SK-N-SH (cell line): ENCODE measurements around the gene GNAZ. TPM values are rescaled to one million over a fixed set of nuclear protein-coding genes. Genes with fewer than 3 reads are reported as not detected.

Experiments
- CTCF ChIA-PET: fragments of 300-600, 350-600 bp; formaldehyde crosslinking; extraction: SDS; loops from one replicate; lab custom pipeline; 2021; lab: Yijun Ruan, JAX
- POLR2A ChIA-PET: fragments of 350-600 bp; sonication (Branson Sonifier 250); formaldehyde crosslinking; extraction: SDS; loops from one replicate; lab custom pipeline; 2020; ENCODE audit warnings: antibody characterized with exemption, inconsistent platforms; lab: Yijun Ruan, JAX
- DNase-seq: peaks from one replicate; pipeline ENCODE4 v3.0.0; 2012
- H2AFZ ChIP-seq: fragments of 200-600 bp; sonication (generic); 2 replicates; pipeline ENCODE4 v1.8.1; 2016; ENCODE audit warnings: antibody characterized with exemption, mild to moderate bottlenecking, low read depth
- H3F3A ChIP-seq: fragments of 200-600 bp; sonication (generic); replicated peaks from 2 replicates; pipeline ENCODE3; 2016; ENCODE audit warnings: antibody characterized with exemption, mild to moderate bottlenecking; ENCODE audit not compliant: insufficient read depth
- H3K27ac ChIP-seq, 2 experiments: fragments of 200-500 bp in 1 of 2; fragments of 200-600 bp in 1 of 2; sonication (Bioruptor generic) in 1 of 2; sonication (generic), shearing (Covaris generic) in 1 of 2; 2 replicates each; pipeline versions ENCODE4 v1.5.1 to v1.6.1; 2014 to 2016; ENCODE audit warnings: low read depth in 2 of 2, inconsistent platforms in 1 of 2, low read length in 1 of 2, mild to moderate bottlenecking in 1 of 2, mixed read lengths in 1 of 2
- H3K27me3 ChIP-seq: fragments of 200-600 bp; sonication (generic), shearing (Covaris generic); 2 replicates; pipeline ENCODE4 v1.6.1; 2016; ENCODE audit warnings: mixed run types; ENCODE audit not compliant: insufficient read depth
- H3K36me3 ChIP-seq, 2 experiments: fragments of 200-500 bp in 1 of 2; fragments of 200-600 bp in 1 of 2; sonication (Bioruptor generic) in 1 of 2; sonication (generic) in 1 of 2; replicated peaks in 1 of 2; 2 replicates each; pipeline versions ENCODE3 to v1.5.1; 2014 to 2016; ENCODE audit warnings: low read length in 1 of 2, mild to moderate bottlenecking in 1 of 2; ENCODE audit not compliant: insufficient read depth in 2 of 2, control insufficient read depth in 1 of 2
- H3K4me1 ChIP-seq, 2 experiments: fragments of 200-500 bp in 1 of 2; fragments of 200-600 bp in 1 of 2; sonication (Bioruptor generic) in 1 of 2; sonication (generic), shearing (Covaris generic) in 1 of 2; 2 replicates each; pipeline versions ENCODE4 v1.5.1 to v1.6.1; 2014 to 2016; ENCODE audit warnings: low read depth in 1 of 2, low read length in 1 of 2, mixed run types in 1 of 2; ENCODE audit not compliant: insufficient read depth in 2 of 2, control insufficient read depth in 1 of 2
- H3K4me2 ChIP-seq: fragments of 200-600 bp; sonication (generic), shearing (Covaris generic); 2 replicates; pipeline ENCODE4 v1.6.1; 2017; ENCODE audit warnings: mixed run types
- H3K4me3 ChIP-seq, 2 experiments: fragments of 200-500 bp in 1 of 2; fragments of 200-600 bp in 1 of 2; sonication (Bioruptor generic) in 1 of 2; sonication (generic), shearing (Covaris generic) in 1 of 2; 2 replicates each; pipeline versions ENCODE4 v1.5.1 to v1.8.1; 2014 to 2016; ENCODE audit warnings: low read depth in 2 of 2, inconsistent platforms in 1 of 2, low read length in 1 of 2, mild to moderate bottlenecking in 1 of 2, mixed read lengths in 1 of 2, moderate library complexity in 1 of 2
- H3K79me2 ChIP-seq: fragments of 200-600 bp; sonication (generic); 2 replicates; pipeline ENCODE4 v1.8.1; 2017; ENCODE audit warnings: mild to moderate bottlenecking; ENCODE audit not compliant: insufficient read depth
- H3K9ac ChIP-seq: fragments of 200-600 bp; sonication (generic); 2 replicates; pipeline ENCODE4 v1.6.1; 2017; ENCODE audit warnings: mixed run types
- H3K9me2 ChIP-seq: fragments of 200-600 bp; sonication (generic); 2 replicates; pipeline ENCODE4 v1.6.1; 2017; ENCODE audit warnings: mixed run types
- H3K9me3 ChIP-seq: fragments of 200-600 bp; sonication (generic); 2 replicates; pipeline ENCODE4 v1.6.1; 2017; ENCODE audit warnings: mixed run types, mild to moderate bottlenecking, moderate library complexity
- H4K20me1 ChIP-seq: fragments of 200-600 bp; sonication (generic); 2 replicates; pipeline ENCODE4 v1.6.1; 2017; ENCODE audit warnings: mild to moderate bottlenecking, mixed run types; ENCODE audit not compliant: insufficient read depth
- CHD2 ChIP-seq: fragments of 150-350 bp; IDR thresholded peaks from 2 replicates; pipeline ENCODE4 v1.6.1; 2018; ENCODE audit warnings: low read length; ENCODE audit not compliant: partially characterized antibody
- EZH2phosphoT487 ChIP-seq: fragments of 200-600 bp; sonication (generic); IDR thresholded peaks from 2 replicates; pipeline ENCODE4 v1.6.1; 2017; ENCODE audit warnings: low read depth, mixed run types, mild to moderate bottlenecking, antibody characterized with exemption, moderate library complexity, borderline replicate concordance
- FOSL2 ChIP-seq: IDR thresholded peaks from 2 replicates; pipeline ENCODE4 v1.4.0; 2012; ENCODE audit warnings: low read depth, mild to moderate bottlenecking, moderate library complexity, borderline replicate concordance
- FOXM1 ChIP-seq: IDR thresholded peaks from 2 replicates; pipeline ENCODE4 v1.4.0; 2012; ENCODE audit warnings: low read depth, mild to moderate bottlenecking
- GABPA ChIP-seq: IDR thresholded peaks from 2 replicates; pipeline ENCODE4 v1.4.0; 2012; ENCODE audit warnings: low read depth, mild to moderate bottlenecking
- IRF3 ChIP-seq: fragments of 150-350 bp; IDR thresholded peaks from 2 replicates; pipeline ENCODE4 v1.6.1; 2016; ENCODE audit warnings: mild to moderate bottlenecking, low read depth, low read length
- MAX ChIP-seq: IDR thresholded peaks from 2 replicates; pipeline ENCODE4 v1.4.0; 2012; ENCODE audit warnings: low read depth
- MEF2A ChIP-seq: IDR thresholded peaks from 2 replicates; pipeline ENCODE4 v1.4.0; 2012; ENCODE audit warnings: low read depth, borderline replicate concordance
- MXI1 ChIP-seq: IDR thresholded peaks from 2 replicates; pipeline ENCODE4 v1.6.1; 2012; ENCODE audit warnings: mild to moderate bottlenecking, low read depth, low read length, improper control_type of control experiment
- NFIC ChIP-seq: IDR thresholded peaks from 2 replicates; pipeline ENCODE4 v1.4.0; 2012; ENCODE audit warnings: borderline replicate concordance
- NRF1 ChIP-seq: IDR thresholded peaks from 2 replicates; pipeline ENCODE4 v1.6.1; 2012; ENCODE audit warnings: low read depth, mild to moderate bottlenecking, low read length
- POLR2AphosphoS5 ChIP-seq: IDR thresholded peaks from 2 replicates; pipeline ENCODE4 v1.6.1; 2012; ENCODE audit warnings: low read depth, low read length
- RAD21 ChIP-seq: IDR thresholded peaks from 2 replicates; pipeline ENCODE4 v1.6.1; 2012; ENCODE audit warnings: mild to moderate bottlenecking, low read length
- RCOR1 ChIP-seq: fragments of 150-350 bp; IDR thresholded peaks from 2 replicates; pipeline ENCODE4 v1.6.1; 2017; ENCODE audit warnings: antibody characterized with exemption, low read length
- SMC3 ChIP-seq: IDR thresholded peaks from 2 replicates; pipeline ENCODE4 v1.6.1; 2012; ENCODE audit warnings: low read depth, low read length, improper control_type of control experiment
- TCF12 ChIP-seq: IDR thresholded peaks from 2 replicates; pipeline ENCODE4 v1.4.0; 2012
- USF2 ChIP-seq: fragments of 150-350 bp; IDR thresholded peaks from 2 replicates; pipeline ENCODE4 v1.6.1; 2017; ENCODE audit warnings: antibody characterized with exemption, low read length, low read depth, borderline replicate concordance
- ZBTB33 ChIP-seq: IDR thresholded peaks from 2 replicates; pipeline ENCODE4 v1.4.0; 2012; ENCODE audit warnings: low read depth, borderline replicate concordance
- WGBS: methylation state at CpG from one replicate; pipeline ENCODE4 v1.1.6; 2017; ENCODE audit warnings: low lambda C conversion rate; 5-methylcytosine and 5-hydroxymethylcytosine counted together
- polyA plus RNA-seq, 3 experiments: library from polyadenylated mRNA; depleted of rRNA; stranded (reverse); fragments of >200 nt; gene quantifications; 2 replicates each; pipeline ENCODE4 v1.2.3, GENCODE V29; 2012
- TF ChIP-seq, protein P1 (sequence below): IDR thresholded peaks from 2 replicates; pipeline ENCODE4 v1.4.0; 2012; ENCODE audit warnings: low read depth, borderline replicate concordance
- TF ChIP-seq, protein P2 (sequence below): fragments of 200-600 bp; sonication (generic); IDR thresholded peaks from 2 replicates; pipeline ENCODE4 v1.6.1; 2017; ENCODE audit warnings: antibody characterized with exemption, mild to moderate bottlenecking, moderate library complexity

The GNAZ gene
- polyA plus RNA-seq, 1 of the 3 experiments (the other 2 are of a cell fraction), result 6.5 TPM

GRCh38 chr22:23142546-23143105, 72.3 kb downstream of the GNAZ start:
- H3K4me1 ChIP-seq, result peaks cover 6 to 20% of the 10 kb centered on the region in 2 experiments; a peak in 1 of 4 replicates
- ChIA-PET CTCF (interaction anchor here (1.2 to 3.4 kb wide), 3 partner anchors 36 to 187 kb away, joined by 5 to 31 read pairs (median 9); no protein-coding TSS in a partner anchor), POLR2A (no interaction called here)
- no peaks in the 10 kb centered on the region for H3K9me3 ChIP-seq
- H3F3A ChIP-seq, result no peaks in the 10 kb centered on the region
- H3K27me3 ChIP-seq, result no peaks in the 10 kb centered on the region
- H3K9ac ChIP-seq, result peak overlapping the region; percentile 59; the same call in 1 of the 2 replicates
- no peak for TF ChIP-seq NRF1
- no peak for TF ChIP-seq POLR2AphosphoS5
- TF ChIP-seq EZH2phosphoT487, result no peak
- no peak for TF ChIP-seq FOXM1
- TF ChIP-seq MXI1, result no peak
- TF ChIP-seq USF2, result no peak
- no peak for TF ChIP-seq TCF12
- TF ChIP-seq NFIC, result no peak
- no peak for TF ChIP-seq CHD2
- no peak for TF ChIP-seq FOSL2
- TF ChIP-seq MAX, result no peak
- H3K79me2 ChIP-seq, result peaks cover 4% of the 10 kb centered on the region; the same call in 1 of the 2 replicates
- H3K27ac ChIP-seq, result peak overlapping the region in 1 of 2 experiments; percentile 69; a peak in 2 of 4 replicates
- peak overlapping the region; percentile 76 for H3K4me2 ChIP-seq
- no peaks in the 10 kb centered on the region for H3K36me3 ChIP-seq
- 92% methylated on average over 4 of the region's 9 CpGs for WGBS
- no peak overlapping the region for H2AFZ ChIP-seq
- no peaks in the 10 kb centered on the region for H3K9me2 ChIP-seq
- H3K4me3 ChIP-seq, result no peak overlapping the region
- DNase-seq, result no peak
- H4K20me1 ChIP-seq, result no peaks in the 10 kb centered on the region

GRCh38 chr22:23143119-23143518, 72.8 kb downstream of the GNAZ start:
- TF ChIP-seq SMC3 (no peak), RCOR1 (no peak), GABPA (no peak), TCF12 (no peak), IRF3 (no peak), FOSL2 (no peak), FOXM1 (no peak), EZH2phosphoT487 (no peak), RAD21 (no peak), ZBTB33 (no peak), MEF2A (no peak)
- TF ChIP-seq, protein P1, sequence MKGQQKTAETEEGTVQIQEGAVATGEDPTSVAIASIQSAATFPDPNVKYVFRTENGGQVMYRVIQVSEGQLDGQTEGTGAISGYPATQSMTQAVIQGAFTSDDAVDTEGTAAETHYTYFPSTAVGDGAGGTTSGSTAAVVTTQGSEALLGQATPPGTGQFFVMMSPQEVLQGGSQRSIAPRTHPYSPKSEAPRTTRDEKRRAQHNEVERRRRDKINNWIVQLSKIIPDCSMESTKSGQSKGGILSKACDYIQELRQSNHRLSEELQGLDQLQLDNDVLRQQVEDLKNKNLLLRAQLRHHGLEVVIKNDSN, result no peak
- TF ChIP-seq, protein P2, sequence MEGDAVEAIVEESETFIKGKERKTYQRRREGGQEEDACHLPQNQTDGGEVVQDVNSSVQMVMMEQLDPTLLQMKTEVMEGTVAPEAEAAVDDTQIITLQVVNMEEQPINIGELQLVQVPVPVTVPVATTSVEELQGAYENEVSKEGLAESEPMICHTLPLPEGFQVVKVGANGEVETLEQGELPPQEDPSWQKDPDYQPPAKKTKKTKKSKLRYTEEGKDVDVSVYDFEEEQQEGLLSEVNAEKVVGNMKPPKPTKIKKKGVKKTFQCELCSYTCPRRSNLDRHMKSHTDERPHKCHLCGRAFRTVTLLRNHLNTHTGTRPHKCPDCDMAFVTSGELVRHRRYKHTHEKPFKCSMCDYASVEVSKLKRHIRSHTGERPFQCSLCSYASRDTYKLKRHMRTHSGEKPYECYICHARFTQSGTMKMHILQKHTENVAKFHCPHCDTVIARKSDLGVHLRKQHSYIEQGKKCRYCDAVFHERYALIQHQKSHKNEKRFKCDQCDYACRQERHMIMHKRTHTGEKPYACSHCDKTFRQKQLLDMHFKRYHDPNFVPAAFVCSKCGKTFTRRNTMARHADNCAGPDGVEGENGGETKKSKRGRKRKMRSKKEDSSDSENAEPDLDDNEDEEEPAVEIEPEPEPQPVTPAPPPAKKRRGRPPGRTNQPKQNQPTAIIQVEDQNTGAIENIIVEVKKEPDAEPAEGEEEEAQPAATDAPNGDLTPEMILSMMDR, result no peak
- Histone ChIP-seq H3K9me3 (no peaks in the 10 kb centered on the region), H3K4me1 (peaks cover 6 to 17% of the 10 kb centered on the region in 2 experiments; a peak in 1 of 4 replicates), H3K27ac (no peak overlapping the region), H3K36me3 (peaks cover 0 to 2% of the 10 kb centered on the region in 2 experiments), H3K79me2 (peaks cover 4% of the 10 kb centered on the region; the same call in 1 of the 2 replicates), H2AFZ (no peak overlapping the region), H3K9me2 (no peaks in the 10 kb centered on the region), H3K4me3 (no peak overlapping the region), H3F3A (no peaks in the 10 kb centered on the region), H3K27me3 (no peaks in the 10 kb centered on the region), H3K9ac (no peak overlapping the region), H3K4me2 (no peak overlapping the region), H4K20me1 (no peaks in the 10 kb centered on the region)
- ChIA-PET CTCF (interaction anchor here (1.0 kb wide), 1 partner anchor 10 kb away, joined by 3 read pairs; no protein-coding TSS in a partner anchor), POLR2A (no interaction called here)
- WGBS, result 100% methylated on average over 1 of the region's 1 CpG
- no peak for DNase-seq
